GM12874 (cell line): Measurements from ENCODE around the gene TERT.

Experiments used
- CTCF ChIP-seq: IDR thresholded peaks from 2 replicates; pipeline ENCODE4 v1.5.1; 2011; ENCODE audit warnings: low read depth, mild to moderate bottlenecking, control low read depth, low read length, moderate library complexity; ENCODE audit not compliant: insufficient read depth

Gene TERT

GRCh38 chr5:1332461-1333001, 37.7 kb upstream of the TERT start:
- no peak for TF ChIP-seq CTCF

GRCh38 chr5:1331861-1332405, 37.1 kb upstream of the TERT start:
- no peak for TF ChIP-seq CTCF

- no peak for TF ChIP-seq CTCF
Observed at GRCh38 chr5:1330847-1331831, 36.3 kb upstream of the TERT start.

GRCh38 chr5:1330146-1330846, 35.4 kb upstream of the TERT start:
- no peak for TF ChIP-seq CTCF

GRCh38 chr5:1329111-1329579, 34.3 kb upstream of the TERT start:
- TF ChIP-seq CTCF: no peak

- TF ChIP-seq CTCF: no peak
Observed at GRCh38 chr5:1325870-1326531, 31.1 kb upstream of the TERT start.
